Activated CD8-positive, alpha-beta memory T cell treated with anti-CD3 and anti-CD28 coated beads, Interleukin-2, amount 50 U/mL, for 24 hours (primary cell): ENCODE results near the gene BICD1.

Source experiments
- DNase-seq: peaks from one replicate; pipeline ENCODE4 v3.0.0-alpha.2; 2020; ENCODE audit errors: extremely low read depth

Gene BICD1

GRCh38 chr12:32281098-32281497 is 174.5 kb downstream of the BICD1 start:
- no peak for DNase-seq

- DNase-seq: no peak
Measured at GRCh38 chr12:32284561-32284960, 177.9 kb downstream of the BICD1 start.

- DNase-seq: no peak
Measured at GRCh38 chr12:32285021-32285420, 178.4 kb downstream of the BICD1 start.

GRCh38 chr12:32285489-32285888 is 178.8 kb downstream of the BICD1 start:
- no peak for DNase-seq

GRCh38 chr12:32290411-32290810 is 183.8 kb downstream of the BICD1 start:
- DNase-seq: no peak

- no peak for DNase-seq
Measured at GRCh38 chr12:32292151-32292550, 185.5 kb downstream of the BICD1 start.

- no peak for DNase-seq
Measured at GRCh38 chr12:32293808-32294419, 187.3 kb downstream of the BICD1 start.

GRCh38 chr12:32296567-32296966 is 189.9 kb downstream of the BICD1 start:
- DNase-seq: no peak

- no peak for DNase-seq
Measured at GRCh38 chr12:32298917-32299316, 192.3 kb downstream of the BICD1 start.

- DNase-seq: no peak
Measured at GRCh38 chr12:32301216-32301615, 194.6 kb downstream of the BICD1 start.

GRCh38 chr12:32302218-32303173 is 195.8 kb downstream of the BICD1 start:
- no peak for DNase-seq

GRCh38 chr12:32303174-32303549 is 196.5 kb downstream of the BICD1 start:
- no peak for DNase-seq

- no peak for DNase-seq
Measured at GRCh38 chr12:32305163-32305562, 198.5 kb downstream of the BICD1 start.

- DNase-seq: no peak
Measured at GRCh38 chr12:32307326-32307725, 200.7 kb downstream of the BICD1 start.

- no peak for DNase-seq
Measured at GRCh38 chr12:32309811-32310736, 203.4 kb downstream of the BICD1 start.

GRCh38 chr12:32312049-32312670 is 205.5 kb downstream of the BICD1 start:
- DNase-seq: no peak

GRCh38 chr12:32322354-32322753 is 215.7 kb downstream of the BICD1 start:
- no peak for DNase-seq

GRCh38 chr12:32331133-32331532 is 224.5 kb downstream of the BICD1 start:
- DNase-seq: no peak

- no peak for DNase-seq
Measured at GRCh38 chr12:32332446-32332845, 225.8 kb downstream of the BICD1 start.

GRCh38 chr12:32334371-32334777 is 227.7 kb downstream of the BICD1 start:
- DNase-seq: no peak

GRCh38 chr12:32336261-32336660 is 229.6 kb downstream of the BICD1 start:
- no peak for DNase-seq

GRCh38 chr12:32343496-32343895 is 236.8 kb downstream of the BICD1 start:
- no peak for DNase-seq
